GM18505 (cell line): ENCODE data around the gene KCNJ3.

ENCODE experiments used
- ATAC-seq: cut with Tn5 transposase; IDR thresholded peaks from one replicate; pipeline ENCODE4 v1.9.1; 2021; ENCODE audit not compliant: unreplicated experiment
- POLR2A ChIP-seq: IDR thresholded peaks from 4 replicates; pipeline ENCODE4 v1.6.1; 2011; ENCODE audit warnings: borderline replicate concordance; ENCODE audit not compliant: insufficient read depth, insufficient read length; ENCODE audit errors: extremely low read depth

Gene KCNJ3

GRCh38 chr2:154698296-154698720, at the start of gene KCNJ3:
Gene KCNJ3, plus strand, starts transcription at chr2:154698695. Its CDS starts 81 bp downstream, at chr2:154698776.
- ATAC-seq = no peak
- TF ChIP-seq POLR2A = no peak

GRCh38 chr2:154655499-154655898, 43.0 kb upstream of the KCNJ3 start:
- no peak for TF ChIP-seq POLR2A

GRCh38 chr2:154658854-154659253, 39.6 kb upstream of the KCNJ3 start:
- no peak for ATAC-seq
- no peak for TF ChIP-seq POLR2A

More at GRCh38 chr2:154655499-154655898, 43.0 kb upstream of the KCNJ3 start:
- no peak for ATAC-seq

GRCh38 chr2:154664248-154664647, 34.2 kb upstream of the KCNJ3 start:
- no peak for ATAC-seq
- no peak for TF ChIP-seq POLR2A

GRCh38 chr2:154670083-154670482, 28.4 kb upstream of the KCNJ3 start:
- TF ChIP-seq POLR2A = no peak
- no peak for ATAC-seq

- no peak for TF ChIP-seq POLR2A
- ATAC-seq = no peak
Measured at GRCh38 chr2:154673694-154674093, 24.8 kb upstream of the KCNJ3 start.

- TF ChIP-seq POLR2A = no peak
- no peak for ATAC-seq
Measured at GRCh38 chr2:154677401-154677800, 21.1 kb upstream of the KCNJ3 start.

- TF ChIP-seq POLR2A = no peak
- no peak for ATAC-seq
Measured at GRCh38 chr2:154681741-154682140, 16.8 kb upstream of the KCNJ3 start.

GRCh38 chr2:154686162-154686561, 12.3 kb upstream of the KCNJ3 start:
- no peak for TF ChIP-seq POLR2A
- no peak for ATAC-seq

GRCh38 chr2:154688373-154688772, 10.1 kb upstream of the KCNJ3 start:
- ATAC-seq = no peak

GRCh38 chr2:154689158-154689557, 9.3 kb upstream of the KCNJ3 start:
- TF ChIP-seq POLR2A = no peak
- ATAC-seq = no peak

More at GRCh38 chr2:154688373-154688772, 10.1 kb upstream of the KCNJ3 start:
- no peak for TF ChIP-seq POLR2A

- no peak for ATAC-seq
- no peak for TF ChIP-seq POLR2A
Measured at GRCh38 chr2:154692927-154693326, 5.6 kb upstream of the KCNJ3 start.

- ATAC-seq = no peak
- TF ChIP-seq POLR2A = no peak
Measured at GRCh38 chr2:154693741-154694340, 4.7 kb upstream of the KCNJ3 start.

GRCh38 chr2:154694881-154695280, 3.6 kb upstream of the KCNJ3 start:
- no peak for TF ChIP-seq POLR2A
- ATAC-seq = no peak

GRCh38 chr2:154696369-154696768, 2.1 kb upstream of the KCNJ3 start:
- ATAC-seq = no peak
- TF ChIP-seq POLR2A = no peak
